Measurements from ENCODE around the gene CTNNA2. TPM values are rescaled to one million over a fixed set of nuclear protein-coding genes. Genes with fewer than 3 reads are reported as not detected.

The CTNNA2 gene
- total RNA-seq, 1 donor from 2014 or later = not detected

DNA sequence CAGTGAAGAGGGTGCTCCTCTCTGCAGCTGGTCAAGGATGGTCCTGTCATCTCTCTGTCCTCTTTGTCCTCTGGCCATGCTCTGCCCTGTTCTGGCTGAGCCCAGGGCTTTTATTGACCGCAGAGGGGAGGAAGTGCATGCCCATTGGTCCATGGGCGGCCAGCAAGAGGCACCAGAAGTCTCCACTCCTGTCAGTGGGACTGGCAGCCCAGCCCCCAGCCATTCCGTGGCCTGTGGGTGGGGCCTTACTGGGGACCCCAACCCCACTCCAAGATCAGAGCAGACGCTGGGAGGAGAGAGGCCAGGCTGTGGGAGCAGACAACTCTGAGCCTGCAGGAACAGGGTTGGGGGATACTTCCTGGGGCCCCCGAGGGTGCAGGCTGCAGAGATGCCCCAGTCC lies 156.9 kb downstream of the CTNNA2 start:
- Histone ChIP-seq H3K9me3 (no peaks in the 10 kb centered on the region), H3K27me3 (no peaks in the 10 kb centered on the region), H3K4me1 (no peaks in the 10 kb centered on the region), H3K27ac (no peak overlapping the region), H3K36me3 (no peaks in the 10 kb centered on the region), H3K4me3 (no peak overlapping the region)
- no peak for ATAC-seq
- DNase-seq = no peak
- TF ChIP-seq, protein P1, sequence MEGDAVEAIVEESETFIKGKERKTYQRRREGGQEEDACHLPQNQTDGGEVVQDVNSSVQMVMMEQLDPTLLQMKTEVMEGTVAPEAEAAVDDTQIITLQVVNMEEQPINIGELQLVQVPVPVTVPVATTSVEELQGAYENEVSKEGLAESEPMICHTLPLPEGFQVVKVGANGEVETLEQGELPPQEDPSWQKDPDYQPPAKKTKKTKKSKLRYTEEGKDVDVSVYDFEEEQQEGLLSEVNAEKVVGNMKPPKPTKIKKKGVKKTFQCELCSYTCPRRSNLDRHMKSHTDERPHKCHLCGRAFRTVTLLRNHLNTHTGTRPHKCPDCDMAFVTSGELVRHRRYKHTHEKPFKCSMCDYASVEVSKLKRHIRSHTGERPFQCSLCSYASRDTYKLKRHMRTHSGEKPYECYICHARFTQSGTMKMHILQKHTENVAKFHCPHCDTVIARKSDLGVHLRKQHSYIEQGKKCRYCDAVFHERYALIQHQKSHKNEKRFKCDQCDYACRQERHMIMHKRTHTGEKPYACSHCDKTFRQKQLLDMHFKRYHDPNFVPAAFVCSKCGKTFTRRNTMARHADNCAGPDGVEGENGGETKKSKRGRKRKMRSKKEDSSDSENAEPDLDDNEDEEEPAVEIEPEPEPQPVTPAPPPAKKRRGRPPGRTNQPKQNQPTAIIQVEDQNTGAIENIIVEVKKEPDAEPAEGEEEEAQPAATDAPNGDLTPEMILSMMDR (IDR thresholded peaks at IDR 0.05) = no peak
- intact Hi-C loops (cut with DNase I) = no loop called here

DNA sequence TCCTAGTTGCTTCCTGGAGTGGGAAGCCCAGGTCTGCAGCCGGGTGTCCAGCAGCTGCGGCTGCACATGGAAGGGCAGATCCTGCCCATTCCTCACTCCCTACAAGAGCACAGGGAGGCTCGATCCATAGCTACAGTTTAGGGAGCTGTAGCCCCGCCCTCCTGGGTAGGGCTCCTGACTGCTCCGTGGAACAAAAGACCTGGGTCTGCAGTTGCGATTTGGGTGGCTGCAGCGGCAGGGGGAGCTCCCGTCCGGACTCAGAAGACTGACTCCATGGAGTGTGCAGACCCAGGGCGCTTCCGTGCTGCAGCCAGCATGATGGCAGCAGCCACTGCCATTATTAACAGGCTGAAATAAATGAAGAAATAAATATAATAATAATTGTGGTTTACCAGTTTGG lies 157.3 kb downstream of the CTNNA2 start:
- H3K9me3 ChIP-seq = no peaks in the 10 kb centered on the region
- H3K4me1 ChIP-seq = no peaks in the 10 kb centered on the region
- no peaks in the 10 kb centered on the region for H3K27me3 ChIP-seq
- H3K4me3 ChIP-seq = no peak overlapping the region
- intact Hi-C loops (cut with DNase I) = no loop called here
- H3K27ac ChIP-seq = no peak overlapping the region
- DNase-seq (no peak), ATAC-seq (no peak)
- H3K36me3 ChIP-seq = no peaks in the 10 kb centered on the region
- TF ChIP-seq, protein P1 (IDR thresholded peaks at IDR 0.05) = no peak

DNA sequence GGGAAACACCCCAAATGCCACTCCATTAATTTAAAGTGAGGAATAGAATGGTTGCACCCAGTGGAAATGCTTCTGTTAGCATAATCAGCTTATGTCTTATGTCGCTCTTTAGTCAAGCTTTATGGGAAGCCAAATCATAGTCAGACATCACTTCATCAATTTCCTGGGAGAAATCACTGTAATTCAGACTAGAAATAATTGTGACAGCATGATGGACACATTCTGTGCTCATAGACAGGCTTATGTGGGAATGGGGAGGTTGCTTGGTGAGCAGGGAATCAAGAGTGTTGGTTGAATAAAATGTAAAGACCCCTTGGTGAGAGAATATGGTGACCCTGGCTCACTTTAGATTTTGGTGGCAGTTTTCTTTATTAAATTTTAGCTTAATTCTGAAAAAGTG lies 174.0 kb downstream of the CTNNA2 start:
- DNase-seq = no peak
- intact Hi-C loops (cut with DNase I) = no loop called here
- Histone ChIP-seq H3K36me3 (no peaks in the 10 kb centered on the region), H3K27ac (no peak overlapping the region), H3K27me3 (no peaks in the 10 kb centered on the region), H3K4me3 (no peak overlapping the region), H3K4me1 (no peaks in the 10 kb centered on the region), H3K9me3 (no peaks in the 10 kb centered on the region)
- ATAC-seq = no peak
- TF ChIP-seq, protein P1 (IDR thresholded peaks at IDR 0.05) = no peak

DNA sequence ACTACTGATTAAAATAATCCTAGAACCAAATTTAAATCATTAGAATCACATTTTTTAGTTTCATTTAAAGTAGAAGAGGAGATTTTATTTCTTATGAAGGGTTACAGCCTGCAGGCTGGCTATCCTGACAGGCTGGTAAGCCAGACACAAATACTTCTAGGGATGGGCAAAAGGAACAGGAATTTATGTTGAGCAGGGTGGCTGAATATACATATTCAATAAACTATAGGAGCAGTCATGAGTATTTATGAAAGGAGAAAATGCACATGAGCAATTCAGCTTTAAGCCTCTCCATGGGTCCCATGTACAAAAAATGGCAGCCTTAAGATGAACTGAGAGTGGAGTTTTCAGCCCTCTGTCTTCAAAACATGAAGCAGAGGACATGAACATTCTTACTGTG lies 182.4 kb downstream of the CTNNA2 start:
- no peak for ATAC-seq
- Histone ChIP-seq H3K9me3 (no peaks in the 10 kb centered on the region), H3K36me3 (no peaks in the 10 kb centered on the region), H3K27ac (no peak overlapping the region), H3K4me3 (no peak overlapping the region), H3K27me3 (no peaks in the 10 kb centered on the region), H3K4me1 (no peaks in the 10 kb centered on the region)
- intact Hi-C loops (cut with DNase I) = no loop called here
- TF ChIP-seq, protein P1 (IDR thresholded peaks at IDR 0.05) = no peak
- DNase-seq = no peak

DNA sequence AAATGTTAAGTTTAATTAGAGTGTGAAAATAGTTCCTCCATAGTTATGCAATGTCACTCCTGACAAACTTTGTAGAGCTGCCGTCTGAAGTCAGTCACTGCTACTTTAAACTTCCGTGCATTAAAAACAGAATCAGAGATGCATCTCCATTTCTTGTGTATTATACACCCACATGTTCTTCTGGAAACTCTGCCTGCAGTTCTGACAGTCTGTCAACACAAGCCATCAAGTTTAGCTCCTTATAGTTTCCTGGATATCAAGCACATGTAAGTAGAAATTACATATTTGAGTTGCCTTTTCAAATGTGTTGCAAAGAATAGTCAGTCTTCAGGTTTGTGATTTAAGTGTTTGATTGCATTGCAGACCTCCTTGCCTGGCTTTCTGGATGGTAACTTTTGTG lies 184.3 kb downstream of the CTNNA2 start:
- no peaks in the 10 kb centered on the region for H3K9me3 ChIP-seq
- TF ChIP-seq, protein P1 (IDR thresholded peaks at IDR 0.05) = no peak
- H3K27me3 ChIP-seq = no peaks in the 10 kb centered on the region
- ATAC-seq (no peak), DNase-seq (no peak)
- H3K36me3 ChIP-seq = no peaks in the 10 kb centered on the region
- no peak overlapping the region for H3K27ac ChIP-seq
- intact Hi-C loops (cut with DNase I) = no loop called here
- no peak overlapping the region for H3K4me3 ChIP-seq
- H3K4me1 ChIP-seq = no peaks in the 10 kb centered on the region

DNA sequence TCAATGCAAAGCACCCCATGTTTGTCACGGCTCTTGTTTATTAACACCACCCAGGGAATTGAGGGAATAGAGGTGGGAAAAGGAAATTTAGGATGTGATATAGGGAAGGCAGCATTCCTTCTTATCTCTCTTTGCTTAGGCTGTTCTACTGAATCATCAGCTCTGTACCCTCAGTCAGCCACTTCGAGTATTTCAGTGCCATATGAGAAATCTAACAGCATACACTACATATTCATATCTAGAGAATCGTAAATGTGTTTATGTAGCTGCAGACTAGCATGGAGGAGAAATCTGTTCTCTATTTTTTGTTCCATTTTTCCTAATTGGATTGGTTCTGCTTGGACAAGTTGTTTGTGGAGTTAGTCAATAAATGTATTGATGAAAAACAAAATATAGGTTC lies 187.8 kb downstream of the CTNNA2 start:
- no peaks in the 10 kb centered on the region for H3K9me3 ChIP-seq
- H3K4me3 ChIP-seq = no peak overlapping the region
- H3K36me3 ChIP-seq = no peaks in the 10 kb centered on the region
- ATAC-seq (no peak), DNase-seq (no peak)
- no peaks in the 10 kb centered on the region for H3K27me3 ChIP-seq
- no peaks in the 10 kb centered on the region for H3K4me1 ChIP-seq
- intact Hi-C loops (cut with DNase I) = no loop called here
- TF ChIP-seq, protein P1 (IDR thresholded peaks at IDR 0.05) = no peak
- H3K27ac ChIP-seq = no peak overlapping the region

All from upper lobe of right lung (tissue), 1 donor.